Immature natural killer cell (primary cell): ENCODE measurements around the gene SEPTIN11. TPM values are rescaled to one million over a fixed set of nuclear protein-coding genes. Genes with fewer than 3 reads are reported as not detected.

Source experiments
- DNase-seq, 3 donors: peaks; one replicate each; pipeline ENCODE4 v3.0.0; 2022; ENCODE audit warnings: mixed read lengths in 1 of 3
- H3K27ac Mint-ChIP-seq, 6 donors: one replicate each; pipeline ENCODE4 v1.8.0; 2020; ENCODE audit warnings: mixed read lengths in 6 of 6, mild to moderate bottlenecking in 5 of 6, inconsistent platforms in 4 of 6, moderate library complexity in 3 of 6
- H3K27me3 Mint-ChIP-seq, 3 donors: one replicate each; pipeline ENCODE4 v1.8.0; 2020 to 2021; ENCODE audit warnings: low read depth in 3 of 3, mild to moderate bottlenecking in 3 of 3, mixed read lengths in 3 of 3, moderate library complexity in 3 of 3, inconsistent platforms in 1 of 3
- H3K36me3 Mint-ChIP-seq, 3 donors: one replicate each; pipeline ENCODE4 v1.8.0; 2020; ENCODE audit warnings: mixed read lengths in 3 of 3, inconsistent platforms in 2 of 3, mild to moderate bottlenecking in 2 of 3
- H3K4me1 Mint-ChIP-seq, 2 donors: one replicate each; pipeline ENCODE4 v1.8.0; 2020; ENCODE audit warnings: inconsistent platforms in 2 of 2, mild to moderate bottlenecking in 2 of 2, mixed read lengths in 2 of 2, moderate library complexity in 1 of 2
- H3K4me3 Mint-ChIP-seq, 5 donors: one replicate each; pipeline ENCODE4 v1.8.0; 2020; ENCODE audit warnings: mild to moderate bottlenecking in 5 of 5, mixed read lengths in 5 of 5, inconsistent platforms in 3 of 5, moderate library complexity in 3 of 5
- H3K9me3 Mint-ChIP-seq, 6 donors: one replicate each; pipeline ENCODE4 v1.8.0; 2020; ENCODE audit warnings: mild to moderate bottlenecking in 6 of 6, mixed read lengths in 6 of 6, inconsistent platforms in 4 of 6, moderate library complexity in 3 of 6
- polyA plus RNA-seq, 3 donors: library from polyadenylated mRNA; unstranded; fragments of 300-500 nt; fragmentation: Illumina TruSeq; gene quantifications; one replicate each; pipeline ENCODE4 v1.2.3, GENCODE V29; 2021

Gene SEPTIN11
- polyA plus RNA-seq: 10 to 100 TPM; 40.4 to 59.6 (median 57.5) TPM

GRCh38 chr4:76949276-76950051 is at the start of gene SEPTIN11:
TSS of gene SEPTIN11 (plus strand) at chr4:76949752. CDS start at chr4:76949904, 152 bp downstream.
- peak within 1 kb of the TSS; percentile 89 to 94 (median 91) for H3K4me3 Mint-ChIP-seq
- no peaks in the 10 kb centered on the region for H3K36me3 Mint-ChIP-seq
- H3K27ac Mint-ChIP-seq: peak within 1 kb of the TSS; percentile 70 to 87 (median 81)
- DNase-seq: peak; percentile 88 to 89 (median 89)
- peaks cover 2 to 7% (median 7%) of the 10 kb centered on the region in 3 donors for H3K27me3 Mint-ChIP-seq
- H3K4me1 Mint-ChIP-seq: peaks cover 19 to 41% of the 10 kb centered on the region in 2 donors
- no peaks in the 10 kb centered on the region for H3K9me3 Mint-ChIP-seq

GRCh38 chr4:76902233-76902890 is 47.2 kb upstream of the SEPTIN11 start:
- Mint-ChIP-seq H3K36me3 (no peaks in the 10 kb centered on the region), H3K9me3 (peaks cover 0 to 2% (median 0%) of the 10 kb centered on the region in 6 donors), H3K4me3 (no peak overlapping the region), H3K27me3 (peaks cover 4 to 9% (median 7%) of the 10 kb centered on the region in 3 donors), H3K27ac (no peak overlapping the region), H3K4me1 (peaks cover 11 to 13% of the 10 kb centered on the region in 2 donors)
- DNase-seq: no peak

GRCh38 chr4:76904646-76905190 is 44.8 kb upstream of the SEPTIN11 start:
- peaks cover 0 to 2% (median under 1%) of the 10 kb centered on the region in 6 donors for H3K9me3 Mint-ChIP-seq
- H3K4me1 Mint-ChIP-seq: no peaks in the 10 kb centered on the region
- H3K27me3 Mint-ChIP-seq: peaks cover 0 to 10% (median 4%) of the 10 kb centered on the region in 3 donors
- no peak for DNase-seq
- no peak overlapping the region for H3K4me3 Mint-ChIP-seq
- H3K27ac Mint-ChIP-seq: no peak overlapping the region
- no peaks in the 10 kb centered on the region for H3K36me3 Mint-ChIP-seq

GRCh38 chr4:76905521-76905920 is 44.0 kb upstream of the SEPTIN11 start:
- Mint-ChIP-seq H3K4me3 (no peak overlapping the region), H3K4me1 (no peaks in the 10 kb centered on the region), H3K36me3 (no peaks in the 10 kb centered on the region), H3K27me3 (peaks cover 0 to 7% (median 0%) of the 10 kb centered on the region in 3 donors), H3K27ac (no peak overlapping the region), H3K9me3 (peaks cover 0 to 2% (median 0%) of the 10 kb centered on the region in 6 donors)
- DNase-seq: no peak

- no peak for DNase-seq
- Mint-ChIP-seq H3K9me3 (peaks cover 0 to 2% (median 0%) of the 10 kb centered on the region in 6 donors), H3K27me3 (peaks cover 0 to 13% (median 0%) of the 10 kb centered on the region in 3 donors), H3K4me1 (no peaks in the 10 kb centered on the region), H3K4me3 (no peak overlapping the region), H3K27ac (no peak overlapping the region), H3K36me3 (no peaks in the 10 kb centered on the region)
Measured at GRCh38 chr4:76909711-76910110, 39.8 kb upstream of the SEPTIN11 start.

GRCh38 chr4:76920715-76921114 is 28.8 kb upstream of the SEPTIN11 start:
- Mint-ChIP-seq H3K4me1 (no peaks in the 10 kb centered on the region), H3K9me3 (no peaks in the 10 kb centered on the region), H3K27ac (no peak overlapping the region), H3K4me3 (no peak overlapping the region), H3K27me3 (no peaks in the 10 kb centered on the region), H3K36me3 (no peaks in the 10 kb centered on the region)
- no peak for DNase-seq

- no peak overlapping the region for H3K27ac Mint-ChIP-seq
- peaks cover 0 to 2% (median 0%) of the 10 kb centered on the region in 3 donors for H3K27me3 Mint-ChIP-seq
- H3K9me3 Mint-ChIP-seq: no peaks in the 10 kb centered on the region
- DNase-seq: no peak
- no peaks in the 10 kb centered on the region for H3K4me1 Mint-ChIP-seq
- H3K36me3 Mint-ChIP-seq: no peaks in the 10 kb centered on the region
- no peak overlapping the region for H3K4me3 Mint-ChIP-seq
Measured at GRCh38 chr4:76923619-76924357, 25.8 kb upstream of the SEPTIN11 start.

DNA sequence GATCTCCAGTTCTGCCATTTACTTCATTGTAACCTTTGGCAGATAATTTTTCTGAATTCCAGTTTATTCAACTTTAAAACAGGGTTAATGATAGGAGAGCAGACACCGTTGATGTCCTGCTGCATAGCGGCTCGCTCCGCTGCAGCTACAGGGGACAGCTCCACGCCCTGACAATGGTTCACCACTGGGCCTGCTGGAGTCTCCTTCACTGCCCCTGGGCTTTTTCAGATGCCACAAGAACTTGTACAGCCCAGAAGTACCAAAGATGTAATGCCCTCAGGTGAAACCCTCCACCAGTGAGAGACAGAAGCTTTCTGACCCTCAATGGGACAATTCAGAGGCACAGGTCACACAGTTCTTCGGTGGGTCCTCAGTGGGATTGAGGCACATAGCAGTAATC is 22.7 kb upstream of the SEPTIN11 start:
- H3K9me3 Mint-ChIP-seq: peaks cover 0 to 5% (median 0%) of the 10 kb centered on the region in 6 donors
- H3K4me1 Mint-ChIP-seq: no peaks in the 10 kb centered on the region
- H3K27ac Mint-ChIP-seq: no peak overlapping the region
- peaks cover 0 to 2% (median 0%) of the 10 kb centered on the region in 3 donors for H3K27me3 Mint-ChIP-seq
- DNase-seq: no peak
- H3K4me3 Mint-ChIP-seq: no peak overlapping the region
- H3K36me3 Mint-ChIP-seq: no peaks in the 10 kb centered on the region

GRCh38 chr4:76930685-76931084 is 18.9 kb upstream of the SEPTIN11 start:
- Mint-ChIP-seq H3K4me3 (no peak overlapping the region), H3K27ac (no peak overlapping the region), H3K27me3 (peaks cover 0 to 7% (median 3%) of the 10 kb centered on the region in 3 donors), H3K9me3 (peaks cover 0 to 5% (median 0%) of the 10 kb centered on the region in 6 donors), H3K36me3 (no peaks in the 10 kb centered on the region), H3K4me1 (no peaks in the 10 kb centered on the region)
- DNase-seq: no peak

DNA sequence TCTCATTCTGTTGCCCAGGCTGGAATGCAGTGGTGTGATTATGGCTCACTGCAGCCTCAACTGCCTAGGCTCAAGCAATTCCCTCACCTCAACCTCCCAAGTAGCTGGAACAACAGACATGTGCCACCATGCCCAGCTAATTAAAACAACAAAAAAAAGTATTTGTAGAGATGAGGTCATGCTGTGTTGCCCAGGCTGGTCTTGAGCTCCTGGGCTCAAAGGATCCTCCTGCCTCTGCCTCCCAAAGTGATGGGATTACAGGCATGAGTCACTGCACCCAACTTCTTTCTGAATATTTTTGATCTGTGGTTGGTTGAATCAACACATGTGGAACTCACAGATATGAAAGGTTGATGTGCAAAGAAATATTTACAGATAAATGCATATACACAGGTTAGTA is 18.5 kb upstream of the SEPTIN11 start:
- peaks cover 0 to 5% (median 0%) of the 10 kb centered on the region in 6 donors for H3K9me3 Mint-ChIP-seq
- H3K4me3 Mint-ChIP-seq: no peak overlapping the region
- no peak for DNase-seq
- H3K4me1 Mint-ChIP-seq: no peaks in the 10 kb centered on the region
- H3K27me3 Mint-ChIP-seq: peaks cover 0 to 7% (median 3%) of the 10 kb centered on the region in 3 donors
- no peaks in the 10 kb centered on the region for H3K36me3 Mint-ChIP-seq
- no peak overlapping the region for H3K27ac Mint-ChIP-seq

GRCh38 chr4:76931576-76932276 is 17.8 kb upstream of the SEPTIN11 start:
- no peak overlapping the region for H3K27ac Mint-ChIP-seq
- H3K27me3 Mint-ChIP-seq: peaks cover 0 to 7% (median 3%) of the 10 kb centered on the region in 3 donors
- H3K4me1 Mint-ChIP-seq: no peaks in the 10 kb centered on the region
- DNase-seq: no peak
- H3K4me3 Mint-ChIP-seq: no peak overlapping the region
- H3K9me3 Mint-ChIP-seq: peaks cover 0 to 5% (median 0%) of the 10 kb centered on the region in 6 donors
- H3K36me3 Mint-ChIP-seq: no peaks in the 10 kb centered on the region

DNA sequence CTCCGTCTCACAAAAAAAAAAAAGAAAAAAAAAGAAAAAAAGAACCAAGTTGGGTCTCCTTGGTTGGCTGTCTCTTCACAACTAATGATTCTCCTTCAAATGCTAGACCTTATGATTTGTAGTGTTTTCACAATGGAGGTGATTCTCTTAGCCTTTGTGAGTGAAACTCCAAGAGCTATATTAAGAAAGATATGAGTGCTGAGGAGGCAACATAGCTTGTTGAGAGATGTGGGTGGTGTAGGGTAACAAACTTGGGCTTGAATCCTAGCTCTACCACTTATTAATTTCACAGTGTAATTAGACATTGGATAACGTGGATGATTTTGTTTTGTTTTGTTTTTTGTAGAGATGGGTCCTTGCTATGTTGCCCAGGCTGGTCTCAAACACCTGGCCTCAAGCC is 10.4 kb upstream of the SEPTIN11 start:
- peaks cover 0 to 4% (median 0%) of the 10 kb centered on the region in 3 donors for H3K27me3 Mint-ChIP-seq
- H3K4me3 Mint-ChIP-seq: no peak overlapping the region
- no peaks in the 10 kb centered on the region for H3K4me1 Mint-ChIP-seq
- peaks cover 0 to 10% (median 3%) of the 10 kb centered on the region in 6 donors for H3K9me3 Mint-ChIP-seq
- DNase-seq: no peak
- no peak overlapping the region for H3K27ac Mint-ChIP-seq
- H3K36me3 Mint-ChIP-seq: peaks cover 5 to 12% (median 7%) of the 10 kb centered on the region in 3 donors

DNA sequence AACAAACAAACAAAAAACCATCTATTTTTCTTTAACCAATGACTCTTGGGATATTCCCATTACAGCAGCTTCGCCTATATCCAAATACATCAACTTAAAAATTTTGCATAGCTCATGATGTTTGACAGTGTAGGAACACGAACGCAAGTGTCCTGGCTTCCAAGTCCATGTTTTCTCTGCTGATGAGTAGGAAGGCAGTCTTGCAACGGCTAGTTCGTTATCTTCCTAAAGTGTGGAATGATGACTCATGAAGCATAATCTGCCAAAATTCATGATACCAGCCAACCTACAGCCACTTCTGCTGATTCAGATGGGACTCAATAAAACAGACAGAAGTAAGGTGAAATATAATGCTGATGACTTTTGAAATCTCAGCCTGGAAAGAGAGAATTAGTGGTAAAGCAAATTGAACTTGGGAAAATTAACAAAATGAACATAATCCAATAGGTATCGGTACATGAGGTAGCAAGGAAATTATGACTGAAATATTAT is 6.4 kb upstream of the SEPTIN11 start:
- Mint-ChIP-seq H3K27ac (no peak overlapping the region), H3K9me3 (peaks cover 0 to 10% (median 3%) of the 10 kb centered on the region in 6 donors), H3K4me3 (no peak overlapping the region), H3K27me3 (no peaks in the 10 kb centered on the region), H3K36me3 (peaks cover 5 to 12% (median 7%) of the 10 kb centered on the region in 3 donors), H3K4me1 (peaks cover 0 to 3% of the 10 kb centered on the region in 2 donors)
- no peak for DNase-seq
